Transverse colon (tissue), 4 donors: ENCODE data around the gene RTL10. TPM values are rescaled to one million over a fixed set of nuclear protein-coding genes. Genes with fewer than 3 reads are reported as not detected.

Source experiments
- DNase-seq: peaks from one replicate; pipeline ENCODE4 v3.0.0-alpha.2; 2019
- H3K27ac ChIP-seq, 4 donors: fragments of 200-600 bp; sonication (generic); 2 replicates each; pipeline ENCODE4 v1.5.1; 2016 to 2018; ENCODE audit warnings: inconsistent platforms in 4 of 4
- H3K27me3 ChIP-seq: fragments of 200-600 bp; sonication (generic); 2 replicates; pipeline ENCODE4 v1.5.1; 2017; ENCODE audit warnings: inconsistent platforms
- H3K36me3 ChIP-seq, 4 donors: fragments of 200-600 bp; sonication (generic); 2 replicates each; pipeline ENCODE4 v1.5.1; 2017 to 2019; ENCODE audit warnings: inconsistent platforms in 4 of 4
- H3K4me1 ChIP-seq, 4 donors: fragments of 200-600 bp; sonication (generic); 2 replicates each; pipeline ENCODE4 v1.5.1; 2017 to 2020; ENCODE audit warnings: inconsistent platforms in 4 of 4
- H3K4me3 ChIP-seq, 4 donors: fragments of 200-600 bp; sonication (generic); 1 replicate in 1 of 4; 2 replicates in 3 of 4; pipeline versions ENCODE4 v1.5.1 to v1.6.1; 2017 to 2019; ENCODE audit warnings: inconsistent platforms in 4 of 4
- H3K9me3 ChIP-seq, 2 donors: fragments of 200-600 bp; sonication (generic); 2 replicates each; pipeline ENCODE4 v1.5.1; 2017 to 2019; ENCODE audit warnings: inconsistent platforms in 2 of 2
- CTCF ChIP-seq, 5 experiments: fragments of 200-600 bp in 3 of 5; fragments of 450-650 bp in 2 of 5; sonication (generic) in 3 of 5; IDR thresholded peaks; 1 replicate in 2 of 5; 2 replicates in 3 of 5; pipeline ENCODE4 v1.5.1; 2016 to 2017; ENCODE audit warnings: antibody characterized with exemption in 5 of 5, inconsistent platforms in 3 of 5, mild to moderate bottlenecking in 2 of 5, moderate library complexity in 1 of 5
- EP300 ChIP-seq: sonication (generic); formaldehyde crosslinking; IDR thresholded peaks from one replicate; pipeline ENCODE4 v1.6.1; 2017; ENCODE audit warnings: antibody characterized with exemption, low read depth
- POLR2A ChIP-seq: fragments of 450-650 bp; IDR thresholded peaks from one replicate; pipeline ENCODE4 v1.6.1; 2016; ENCODE audit warnings: antibody characterized with exemption, mild to moderate bottlenecking, moderate library complexity
- POLR2AphosphoS5 ChIP-seq, 3 donors: sonication (generic); formaldehyde crosslinking; IDR thresholded peaks; one replicate each; pipeline ENCODE4 v1.6.1; 2016; ENCODE audit warnings: antibody characterized with exemption in 3 of 3
- whole genome bisulfite sequencing, 2 donors: methylation state at CpG; one replicate each; pipeline ENCODE4 v1.1.5; 2018; ENCODE audit warnings: low coverage in 1 of 2; 5-methylcytosine and 5-hydroxymethylcytosine counted together
- in situ Hi-C, 4 donors: fragments of 200-750 bp; cut with MboI; loops; one replicate each; pipeline versions ENCODE4 v1.15.0 to v1.15.1; 2017; ENCODE audit warnings: low sequenced_read_pairs in 3 of 4, low pct_ligation_motif_present in 1 of 4, low pct_unique_long_range_greater_than_20kb in 1 of 4
- intact Hi-C: fragments of 100-400 bp; cut with DNase I; formaldehyde crosslinking; loops from one replicate; pipeline ENCODE4 v1.15.1; 2023; ENCODE audit warnings: low total_unique reads
- total RNA-seq, 4 donors: library from RNA; depleted of rRNA; stranded (reverse); fragments of >200 nt; gene quantifications; one replicate each; pipeline ENCODE4 v1.1.0, GENCODE V29; 2016

Gene RTL10
- total RNA-seq, 4 donors from 2014 or later, result 7.1 to 16.8 (median 7.8) TPM

GRCh38 chr22:19848298-19849224 is 6.1 kb downstream of the RTL10 start:
- H3K4me1 ChIP-seq, result peaks cover 7 to 14% (median 11%) of the 10 kb centered on the region in 4 donors
- no peak overlapping the region for H3K4me3 ChIP-seq
- in situ Hi-C loops, result no loop called here
- peaks cover 0 to 4% (median 0%) of the 10 kb centered on the region in 4 donors for H3K36me3 ChIP-seq
- intact Hi-C loops, result no loop called here
- 59% methylated on average over 7 of the region's 7 CpGs; no CpG with 5 or more reads in 1 of the 2 donors for WGBS, 2 donors
- H3K27me3 ChIP-seq, result no peaks in the 10 kb centered on the region
- TF ChIP-seq POLR2A (no peak), POLR2AphosphoS5 (IDR thresholded peaks at IDR 0.05) (no peak), CTCF (IDR thresholded peaks at IDR 0.05) (no peak), EP300 (no peak)
- no peaks in the 10 kb centered on the region for H3K9me3 ChIP-seq
- peak; percentile 77 for DNase-seq
- H3K27ac ChIP-seq, result peak overlapping the region in 1 of 4 donors; percentile 28

- Histone ChIP-seq H3K9me3 (no peaks in the 10 kb centered on the region), H3K36me3 (peaks cover 0 to 4% (median 0%) of the 10 kb centered on the region in 4 donors), H3K4me1 (peaks cover 0 to 4% (median 0%) of the 10 kb centered on the region in 4 donors), H3K27ac (no peak overlapping the region), H3K27me3 (no peaks in the 10 kb centered on the region), H3K4me3 (no peak overlapping the region)
- TF ChIP-seq EP300, result no peak
- TF ChIP-seq POLR2A, result no peak
- TF ChIP-seq CTCF (IDR thresholded peaks at IDR 0.05), result no peak
- no peak for TF ChIP-seq POLR2AphosphoS5 (IDR thresholded peaks at IDR 0.05)
- WGBS, 2 donors, result 100% methylated on average over 2 of the region's 2 CpGs; no CpG with 5 or more reads in 1 of the 2 donors
- intact Hi-C loops (no loop called here), in situ Hi-C loops (no loop called here)
- no peak for DNase-seq
These were observed 7.4 kb downstream of the RTL10 start for GRCh38 chr22:19847345-19847632.

GRCh38 chr22:19846620-19847344 is 7.9 kb downstream of the RTL10 start:
- DNase-seq, result no peak
- intact Hi-C loops (no loop called here), in situ Hi-C loops (no loop called here)
- TF ChIP-seq POLR2A, result no peak
- no peak for TF ChIP-seq EP300
- TF ChIP-seq POLR2AphosphoS5 (IDR thresholded peaks at IDR 0.05), result no peak
- TF ChIP-seq CTCF (IDR thresholded peaks at IDR 0.05), result no peak
- 86 to 100% methylated on average over 1 to 9 of the region's 9 CpGs for WGBS, 2 donors
- Histone ChIP-seq H3K4me1 (peaks cover 0 to 4% (median 0%) of the 10 kb centered on the region in 4 donors), H3K36me3 (peaks cover 0 to 4% (median 0%) of the 10 kb centered on the region in 4 donors), H3K27me3 (no peaks in the 10 kb centered on the region), H3K4me3 (no peak overlapping the region), H3K27ac (no peak overlapping the region), H3K9me3 (no peaks in the 10 kb centered on the region)

DNA sequence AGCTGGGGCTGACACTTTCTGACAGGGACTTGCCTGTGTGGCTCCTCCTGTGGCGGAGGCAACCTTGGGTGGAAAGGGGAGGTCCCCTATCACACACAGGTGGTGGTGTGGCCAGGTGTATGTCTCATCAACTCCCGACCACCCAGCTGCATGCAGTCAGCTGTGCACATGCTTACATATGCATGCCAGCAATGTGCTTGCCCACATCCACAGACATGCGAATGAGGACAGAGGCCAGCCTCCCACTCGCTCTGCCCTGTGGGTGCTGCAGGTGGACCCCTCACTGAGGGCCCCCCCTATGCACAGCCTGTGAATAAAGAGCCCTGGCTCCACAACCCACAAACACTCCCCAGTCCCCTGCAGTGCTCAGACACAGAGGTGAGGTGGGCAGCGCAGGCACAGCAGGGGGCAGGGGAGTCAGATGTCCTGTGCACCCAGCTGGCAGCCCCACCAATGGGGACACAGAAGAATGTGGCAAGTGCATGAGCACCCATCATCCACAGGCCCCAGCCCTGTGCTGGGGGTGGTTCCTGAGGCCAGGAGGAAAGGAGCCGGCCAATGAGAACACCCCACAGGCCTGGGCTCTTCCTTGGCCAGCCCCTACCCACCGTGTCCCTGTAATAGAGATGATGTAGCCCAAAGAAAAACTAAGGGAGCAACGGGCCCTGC is 9.5 kb downstream of the RTL10 start:
- in situ Hi-C loops, result no loop called here
- H3K27ac ChIP-seq, result peak overlapping the region in 3 of 4 donors; percentile 13 to 43 (median 14)
- 71 to 83% methylated on average over 2 to 5 of the region's 8 CpGs for WGBS, 2 donors

More for the DNA sequence above, 9.5 kb downstream of the RTL10 start:
- TF ChIP-seq EP300 (no peak), POLR2A (no peak), CTCF (IDR thresholded peaks at IDR 0.05) (no peak), POLR2AphosphoS5 (IDR thresholded peaks at IDR 0.05) (no peak)
- Histone ChIP-seq H3K27me3 (no peaks in the 10 kb centered on the region), H3K4me1 (peaks cover 0 to 4% (median 0%) of the 10 kb centered on the region in 4 donors), H3K4me3 (no peak overlapping the region), H3K9me3 (no peaks in the 10 kb centered on the region), H3K36me3 (no peaks in the 10 kb centered on the region)
- no peak for DNase-seq
- intact Hi-C loops, result no loop called here
